ENCODE results near the gene MIOS. TPM values are rescaled to one million over a fixed set of nuclear protein-coding genes. Genes with fewer than 3 reads are reported as not detected.

MIOS gene
- polyA plus RNA-seq, 3 donors = 18.3 to 32.6 (median 20.2) TPM

DNA sequence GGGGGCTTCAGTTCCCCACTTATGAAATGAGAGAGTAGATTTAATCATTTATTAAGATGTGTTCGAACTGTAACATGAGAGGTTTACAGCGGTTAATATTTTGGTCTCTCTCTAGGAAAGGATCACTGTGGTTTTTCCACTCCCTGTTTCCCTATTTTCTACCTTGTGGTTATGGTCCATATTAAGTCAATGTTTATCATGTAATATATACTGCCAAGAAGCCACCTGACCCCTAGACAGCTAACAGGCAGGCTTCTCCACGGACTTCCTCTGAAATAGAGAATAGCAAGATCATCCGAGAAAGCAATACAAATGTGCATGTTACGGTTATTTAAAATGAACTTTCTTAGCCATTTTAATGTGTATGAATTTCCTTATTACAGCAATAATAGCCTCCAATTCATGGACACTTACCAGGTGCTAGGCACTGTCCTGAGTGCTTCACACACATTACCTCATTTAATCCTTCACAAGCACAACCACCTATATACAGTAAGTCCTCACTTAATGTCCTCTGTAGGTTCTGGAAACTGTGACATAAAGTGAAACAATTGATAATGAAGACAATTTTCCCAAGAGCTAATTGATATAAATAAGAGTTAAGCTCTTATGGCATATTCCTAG is 30.2 kb upstream of the MIOS start:
- Histone ChIP-seq H3K4me2 (replicated peaks; ENCODE audit: extremely low read depth, low read length, poor library complexity, severe bottlenecking) (no peak overlapping the region), H3K27ac (ENCODE audit: low read depth in 1 of 2, low read length in 2 of 2) (no peak overlapping the region), H3K27me3 (ENCODE audit: control insufficient read depth in 2 of 2, insufficient read depth in 2 of 2, low read length in 2 of 2) (no peaks in the 10 kb centered on the region), H3K79me2 (ENCODE audit: insufficient read depth, low read length) (no peaks in the 10 kb centered on the region), H4K20me1 (ENCODE audit: insufficient read depth, low read length) (no peaks in the 10 kb centered on the region), H3K36me3 (replicated peaks in 1 of 2; ENCODE audit: control insufficient read depth in 1 of 2, insufficient read depth in 2 of 2, low read length in 2 of 2) (no peaks in the 10 kb centered on the region), H3K4me3 (replicated peaks in 1 of 3; ENCODE audit: low read depth in 2 of 3, low read length in 3 of 3) (no peak overlapping the region), H3K4me1 (ENCODE audit: control insufficient read depth in 1 of 2, insufficient read depth in 2 of 2, low read length in 2 of 2) (no peaks in the 10 kb centered on the region), H3K9ac (ENCODE audit: insufficient read depth, low read length, poor library complexity, severe bottlenecking) (no peak overlapping the region), H2AFZ (ENCODE audit: insufficient read depth, low read depth, low read length, poor library complexity, severe bottlenecking) (no peak overlapping the region), H3K9me3 (replicated peaks in 1 of 2; ENCODE audit: control insufficient read depth in 1 of 2, insufficient read depth in 1 of 2, low read length in 2 of 2) (no peaks in the 10 kb centered on the region)
- Mint-ChIP-seq H3K9me3 (peaks cover 0 to 2% (median 0%) of the 10 kb centered on the region in 7 donors), H3K27ac (no peak overlapping the region), H3K4me3 (no peak overlapping the region), H3K27me3 (ENCODE audit: low read depth in 3 of 3) (peaks cover 0 to 3% (median 0%) of the 10 kb centered on the region in 3 donors), H3K36me3 (no peaks in the 10 kb centered on the region), H3K4me1 (peaks cover 1% of the 10 kb centered on the region)
- TF ChIP-seq, protein P1, sequence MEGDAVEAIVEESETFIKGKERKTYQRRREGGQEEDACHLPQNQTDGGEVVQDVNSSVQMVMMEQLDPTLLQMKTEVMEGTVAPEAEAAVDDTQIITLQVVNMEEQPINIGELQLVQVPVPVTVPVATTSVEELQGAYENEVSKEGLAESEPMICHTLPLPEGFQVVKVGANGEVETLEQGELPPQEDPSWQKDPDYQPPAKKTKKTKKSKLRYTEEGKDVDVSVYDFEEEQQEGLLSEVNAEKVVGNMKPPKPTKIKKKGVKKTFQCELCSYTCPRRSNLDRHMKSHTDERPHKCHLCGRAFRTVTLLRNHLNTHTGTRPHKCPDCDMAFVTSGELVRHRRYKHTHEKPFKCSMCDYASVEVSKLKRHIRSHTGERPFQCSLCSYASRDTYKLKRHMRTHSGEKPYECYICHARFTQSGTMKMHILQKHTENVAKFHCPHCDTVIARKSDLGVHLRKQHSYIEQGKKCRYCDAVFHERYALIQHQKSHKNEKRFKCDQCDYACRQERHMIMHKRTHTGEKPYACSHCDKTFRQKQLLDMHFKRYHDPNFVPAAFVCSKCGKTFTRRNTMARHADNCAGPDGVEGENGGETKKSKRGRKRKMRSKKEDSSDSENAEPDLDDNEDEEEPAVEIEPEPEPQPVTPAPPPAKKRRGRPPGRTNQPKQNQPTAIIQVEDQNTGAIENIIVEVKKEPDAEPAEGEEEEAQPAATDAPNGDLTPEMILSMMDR (IDR thresholded peaks at IDR 0.05) = no peak
- no peak for DNase-seq
- no CpG with 5 or more reads among the region's 5 CpGs for WGBS (ENCODE audit: insufficient coverage)
- intact Hi-C loops (cut with micrococcal nuclease) = no loop called here

DNA sequence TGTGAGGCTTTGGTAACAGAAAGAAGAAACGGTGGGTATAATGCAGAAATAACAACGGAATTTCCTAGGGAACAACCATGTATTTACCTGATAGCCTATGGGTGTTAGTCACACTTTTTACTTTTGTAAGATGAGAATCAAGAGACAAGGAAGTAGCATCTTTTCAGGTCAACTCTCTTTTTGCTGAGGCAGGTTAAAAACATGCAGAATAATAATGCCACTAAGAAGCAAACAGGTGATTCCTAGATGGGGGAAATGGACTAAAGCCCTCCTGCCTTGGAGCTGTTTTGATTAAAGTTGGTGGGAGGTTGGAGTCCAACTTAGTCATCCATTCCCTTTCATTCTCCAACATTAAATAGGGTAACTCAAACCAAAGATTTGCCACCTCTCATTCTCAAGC is 29.0 kb upstream of the MIOS start:
- Mint-ChIP-seq H3K4me1 (peaks cover 2% of the 10 kb centered on the region), H3K9me3 (peaks cover 0 to 2% (median 0%) of the 10 kb centered on the region in 7 donors), H3K27me3 (ENCODE audit: low read depth in 3 of 3) (peaks cover 0 to 3% (median 0%) of the 10 kb centered on the region in 3 donors), H3K27ac (no peak overlapping the region), H3K4me3 (no peak overlapping the region), H3K36me3 (no peaks in the 10 kb centered on the region)
- WGBS (ENCODE audit: insufficient coverage) = no CpG with 5 or more reads among the region's 2 CpGs
- TF ChIP-seq, protein P1 (IDR thresholded peaks at IDR 0.05) = no peak
- H3K79me2 ChIP-seq (ENCODE audit: insufficient read depth, low read length) = no peaks in the 10 kb centered on the region
- no peaks in the 10 kb centered on the region for H3K4me1 ChIP-seq (ENCODE audit: control insufficient read depth in 1 of 2, insufficient read depth in 2 of 2, low read length in 2 of 2)
- H3K9me3 ChIP-seq (replicated peaks in 1 of 2; ENCODE audit: control insufficient read depth in 1 of 2, insufficient read depth in 1 of 2, low read length in 2 of 2) = no peaks in the 10 kb centered on the region
- H3K27me3 ChIP-seq (ENCODE audit: control insufficient read depth in 2 of 2, insufficient read depth in 2 of 2, low read length in 2 of 2) = no peaks in the 10 kb centered on the region
- no peaks in the 10 kb centered on the region for H3K36me3 ChIP-seq (replicated peaks in 1 of 2; ENCODE audit: control insufficient read depth in 1 of 2, insufficient read depth in 2 of 2, low read length in 2 of 2)
- no peak overlapping the region for H2AFZ ChIP-seq (ENCODE audit: insufficient read depth, low read depth, low read length, poor library complexity, severe bottlenecking)
- no peak overlapping the region for H3K4me3 ChIP-seq (replicated peaks in 1 of 3; ENCODE audit: low read depth in 2 of 3, low read length in 3 of 3)
- no peak overlapping the region for H3K27ac ChIP-seq (ENCODE audit: low read depth in 1 of 2, low read length in 2 of 2)
- H3K9ac ChIP-seq (ENCODE audit: insufficient read depth, low read length, poor library complexity, severe bottlenecking) = no peak overlapping the region
- no peak for DNase-seq
- intact Hi-C loops (cut with micrococcal nuclease) = no loop called here
- no peak overlapping the region for H3K4me2 ChIP-seq (replicated peaks; ENCODE audit: extremely low read depth, low read length, poor library complexity, severe bottlenecking)
- H4K20me1 ChIP-seq (ENCODE audit: insufficient read depth, low read length) = no peaks in the 10 kb centered on the region
